NCI-H2081 treated with DMSO at 0.1 percent for 48 hours (cell line): ENCODE data around the gene SLAMF7.
"Not testable (repeated sequence)": the region's sequence is repeated elsewhere in the genome, so short reads cannot be mapped to it uniquely, and the experiment has no call there.

Experiments used
- DNase-seq: peaks from one replicate; lab custom pipeline; 2025; lab: John Stamatoyannopoulos, UW

The SLAMF7 gene

DNA sequence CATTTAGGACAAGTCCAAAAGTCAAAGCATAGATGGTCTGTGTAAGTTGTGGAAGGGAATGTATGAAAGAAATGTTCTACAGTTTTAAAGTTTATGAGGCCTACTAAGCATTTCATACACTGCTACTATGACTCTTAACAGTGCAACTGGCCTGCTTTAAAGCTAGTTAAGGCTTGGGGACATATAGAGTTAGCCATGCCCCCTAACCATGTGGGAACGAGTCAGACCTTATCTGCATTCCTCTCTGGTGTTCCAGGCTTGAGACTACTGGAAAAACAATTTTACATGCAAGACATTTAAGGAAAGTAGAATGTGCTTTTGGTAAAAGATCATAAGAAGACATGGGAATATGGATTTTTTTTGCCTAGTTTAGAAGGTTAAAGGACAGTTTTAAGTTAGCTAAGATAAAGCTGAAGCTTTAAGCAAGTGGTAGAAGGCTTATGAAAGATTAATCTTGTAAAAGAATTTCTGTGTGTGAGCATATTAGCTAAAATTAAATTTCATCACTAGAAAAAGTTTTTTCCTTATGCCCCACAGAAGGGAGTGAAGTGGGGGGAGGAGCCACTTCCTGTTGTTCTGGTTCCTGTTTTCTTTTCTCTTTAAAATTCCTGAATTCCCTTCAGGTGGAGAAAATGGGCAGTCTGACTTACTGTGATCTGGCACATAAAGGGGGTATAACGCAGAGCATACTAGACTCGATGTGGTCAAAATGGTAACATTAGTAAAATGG, 18.5 kb upstream of the SLAMF7 start:
- DNase-seq: no peak

DNA sequence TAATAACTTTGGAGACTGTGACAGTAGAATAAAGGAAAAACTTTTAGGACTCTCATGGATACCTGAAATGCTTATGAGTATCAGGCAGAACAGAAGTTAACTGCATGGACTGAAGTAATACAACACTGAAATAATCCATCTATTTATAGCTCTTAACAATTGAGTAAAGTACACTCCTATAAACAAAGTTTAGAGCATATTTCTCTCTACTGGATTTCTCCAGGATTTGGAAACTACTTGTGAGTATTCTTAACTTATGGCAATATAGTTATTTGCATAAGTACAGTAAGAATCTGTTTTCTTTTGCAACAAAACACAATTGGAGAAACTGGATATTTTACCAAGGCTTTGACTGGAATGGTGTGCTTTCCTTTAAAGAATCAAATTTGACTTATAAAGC, 17.6 kb upstream of the SLAMF7 start:
- DNase-seq: no peak

DNA sequence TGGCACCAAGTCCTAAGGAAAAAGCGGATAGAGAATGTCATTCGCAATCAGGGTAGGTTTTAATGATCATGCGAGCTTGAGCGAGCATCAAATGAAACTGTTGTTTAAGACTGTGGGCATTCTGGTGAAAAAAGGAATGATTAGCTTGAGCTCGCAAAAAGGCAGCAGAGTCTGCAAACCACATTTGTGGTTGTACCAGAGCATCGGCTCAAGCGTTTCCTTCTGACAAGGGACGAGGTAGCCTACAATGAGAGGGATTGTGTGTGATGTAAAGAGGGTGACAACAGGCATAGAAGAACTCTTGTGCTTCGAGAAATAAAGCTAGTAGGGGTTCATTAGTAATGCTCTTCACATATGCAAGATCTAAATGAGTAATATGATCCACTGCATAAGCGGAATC, 16.3 kb upstream of the SLAMF7 start:
- DNase-seq: no peak

DNA sequence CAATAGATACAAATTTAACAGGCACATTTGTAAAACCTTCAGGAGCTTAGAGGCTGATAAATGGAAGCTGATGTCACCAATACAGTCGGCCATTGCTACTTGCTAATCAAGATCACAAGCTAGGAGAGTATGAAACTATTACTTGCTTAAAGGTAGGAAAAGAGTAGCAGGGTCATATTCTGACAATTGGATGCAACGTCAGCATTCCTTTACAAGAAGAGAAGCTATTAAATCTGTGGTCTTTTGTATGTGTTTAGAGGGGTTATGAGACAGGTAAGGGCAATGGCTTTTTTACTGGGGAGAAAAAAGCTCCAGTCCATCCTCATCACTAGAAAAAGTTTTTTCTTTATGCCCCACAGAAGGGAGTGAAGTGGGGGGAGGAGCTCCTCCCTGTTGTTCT, 15.7 kb upstream of the SLAMF7 start:
- DNase-seq: no peak

DNA sequence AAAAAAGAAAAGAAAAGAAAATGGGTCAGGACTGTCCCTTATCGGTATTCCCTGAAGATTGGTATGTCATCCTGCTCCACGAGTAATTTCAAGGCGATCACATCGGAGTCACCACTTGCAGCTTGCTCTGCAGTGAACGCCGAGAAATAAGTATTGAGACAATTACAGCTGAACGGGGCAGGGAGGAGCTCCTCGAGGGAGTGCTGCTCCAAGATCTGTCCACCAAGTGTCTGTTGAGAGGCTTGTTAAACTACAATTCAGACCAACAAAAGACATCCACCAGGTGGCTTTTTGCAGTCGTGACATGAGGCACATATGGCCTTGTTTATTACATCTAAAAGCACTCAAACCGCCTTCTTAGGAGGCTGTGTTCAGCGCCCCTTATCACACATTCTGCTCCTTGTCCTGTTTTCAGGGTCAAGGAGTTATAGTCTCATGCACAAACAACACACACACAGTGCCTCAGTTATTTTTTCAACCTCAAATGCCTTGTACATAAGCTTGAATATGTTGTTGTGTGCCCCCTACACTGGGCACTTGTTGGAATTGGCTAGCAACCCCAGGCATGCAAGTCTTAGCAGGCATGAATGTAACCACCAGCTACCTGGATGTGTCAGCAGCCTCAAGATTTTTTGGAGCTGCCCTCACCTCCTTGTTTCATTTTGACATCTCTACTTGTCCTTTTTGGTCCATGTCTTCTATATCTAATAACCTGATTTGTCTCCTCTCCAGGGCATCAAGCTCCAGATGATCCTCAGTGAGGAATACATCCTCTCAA, 14.4 kb upstream of the SLAMF7 start:
- no peak for DNase-seq

DNA sequence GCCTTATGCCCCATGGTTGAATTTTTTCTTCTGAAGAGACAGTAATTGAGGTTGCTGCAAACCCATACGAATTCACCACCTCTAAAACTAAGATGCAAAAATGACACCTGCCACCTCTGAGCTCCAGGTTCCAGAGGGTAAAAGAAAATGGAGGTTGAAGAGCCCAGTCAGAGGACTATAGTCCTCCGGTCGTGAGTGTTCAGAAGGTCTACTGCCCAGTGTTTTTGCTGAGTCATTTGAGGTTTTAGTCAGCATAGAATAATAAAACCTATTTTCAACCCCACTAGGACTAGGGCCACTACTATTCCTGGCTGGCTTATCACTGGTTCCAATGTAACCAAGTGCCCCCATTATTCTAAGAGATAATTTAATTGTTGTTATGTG, 12.9 kb upstream of the SLAMF7 start:
- DNase-seq: no peak

DNA sequence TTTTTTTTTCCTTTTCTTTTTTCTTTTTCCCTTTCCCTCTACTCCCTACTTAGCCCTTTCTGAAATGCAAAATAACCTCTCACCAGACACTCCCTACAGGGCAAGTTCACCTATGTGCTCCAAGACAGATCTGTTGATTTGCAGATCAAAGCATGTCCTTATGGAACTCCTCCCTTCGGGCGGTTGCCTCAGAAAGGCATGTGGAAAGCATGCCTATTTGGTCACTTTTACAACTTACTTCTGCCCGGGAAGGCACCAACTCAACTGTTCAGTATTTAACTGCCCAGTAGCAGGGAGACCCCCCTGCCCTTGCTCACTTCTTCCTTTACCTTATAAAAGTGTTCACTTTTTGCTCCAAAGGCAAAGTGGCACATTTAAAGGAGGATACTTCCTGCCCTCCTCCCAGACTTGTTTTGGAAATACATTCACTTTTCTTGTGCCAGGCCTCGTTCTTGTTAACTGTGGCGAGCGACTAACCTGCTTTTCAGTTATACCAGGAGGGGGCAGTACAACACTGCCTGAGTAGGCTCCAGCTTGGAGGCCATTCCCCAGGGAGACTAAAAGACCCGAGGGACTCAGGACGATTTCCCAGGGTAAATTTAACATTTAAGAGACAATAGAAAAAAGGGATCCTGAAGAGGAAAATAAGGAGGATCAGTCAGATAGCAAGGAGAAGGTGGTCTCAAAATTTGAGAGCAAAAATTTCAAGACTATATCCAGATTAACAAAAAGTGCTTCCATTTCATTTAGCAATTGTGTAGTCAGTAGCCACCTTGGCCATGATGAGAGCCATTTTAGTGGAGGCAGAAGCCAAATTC, 12.3 kb upstream of the SLAMF7 start:
- DNase-seq: peak; percentile 14

DNA sequence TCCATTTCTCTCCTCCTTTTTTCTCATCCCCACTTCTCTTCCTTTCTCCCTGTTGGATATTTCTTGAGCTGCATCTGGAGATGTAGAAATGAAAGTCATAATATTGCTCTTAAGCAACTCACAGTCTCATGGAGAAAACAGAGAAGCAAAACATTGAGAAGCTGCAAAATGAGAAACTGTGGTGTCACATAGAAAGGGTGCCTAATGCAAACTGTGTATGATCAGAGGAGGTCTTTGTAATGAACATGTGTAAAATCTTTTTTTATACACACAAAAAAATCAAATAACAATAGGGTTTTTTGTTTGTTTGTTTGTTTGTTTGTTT, 11.8 kb upstream of the SLAMF7 start:
- no peak for DNase-seq

DNA sequence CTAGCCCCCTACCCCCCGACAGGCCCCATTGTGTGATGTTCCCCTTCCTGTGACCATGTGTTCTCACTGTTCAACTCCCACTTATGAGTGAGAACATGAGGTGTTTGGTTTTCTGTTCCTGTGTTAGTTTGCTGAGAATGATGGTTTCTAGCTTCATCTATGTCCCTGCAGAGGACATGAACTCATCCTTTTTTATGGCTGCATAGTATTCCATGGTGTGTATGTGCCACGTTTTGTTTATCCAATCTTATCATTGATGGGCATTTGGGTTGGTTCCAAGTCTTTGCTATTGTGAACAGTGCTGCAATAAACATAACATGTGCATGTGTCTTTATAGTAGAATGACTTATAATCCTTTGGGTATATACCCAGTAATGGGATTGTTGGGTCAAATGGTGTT, 7.5 kb upstream of the SLAMF7 start:
- not testable (repeated sequence) for DNase-seq

DNA sequence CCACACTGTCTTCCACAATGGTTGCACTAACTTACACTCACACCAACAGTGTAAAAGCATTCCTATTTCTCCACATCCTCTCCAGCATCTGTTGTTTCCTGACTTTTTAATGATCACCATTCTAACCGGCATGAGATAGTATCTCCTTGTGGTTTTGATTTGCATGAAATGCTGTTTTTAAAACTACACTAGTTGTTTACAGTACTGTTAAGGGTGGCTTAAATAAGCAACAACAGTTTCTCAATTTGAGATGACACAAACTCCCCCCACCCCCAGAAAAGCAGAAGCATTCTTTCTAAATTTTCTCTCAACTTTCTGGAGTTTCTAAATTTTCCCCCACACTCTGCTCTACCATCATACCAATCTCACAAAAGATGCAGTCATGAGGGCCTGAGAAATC, 7.1 kb upstream of the SLAMF7 start:
- DNase-seq: no peak

DNA sequence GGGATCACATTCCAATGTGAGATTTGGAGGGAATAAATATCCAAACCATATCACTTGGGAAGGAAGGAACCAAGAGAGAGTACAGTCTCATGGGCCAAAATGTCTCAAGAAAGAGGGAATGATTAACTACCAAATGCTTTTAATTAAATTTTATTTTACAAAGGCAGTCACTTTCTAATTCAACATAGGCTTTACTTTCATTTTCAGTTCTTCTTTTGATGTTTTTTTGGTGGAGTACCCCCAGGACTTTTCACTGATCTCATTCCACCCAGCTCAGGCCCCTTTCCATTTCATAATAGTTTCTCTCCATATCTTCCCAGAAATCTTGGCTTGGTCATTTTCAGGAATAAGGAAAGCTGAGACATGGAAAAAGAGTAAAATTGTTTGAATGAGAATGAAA, 5.1 kb upstream of the SLAMF7 start:
- DNase-seq: no peak

DNA sequence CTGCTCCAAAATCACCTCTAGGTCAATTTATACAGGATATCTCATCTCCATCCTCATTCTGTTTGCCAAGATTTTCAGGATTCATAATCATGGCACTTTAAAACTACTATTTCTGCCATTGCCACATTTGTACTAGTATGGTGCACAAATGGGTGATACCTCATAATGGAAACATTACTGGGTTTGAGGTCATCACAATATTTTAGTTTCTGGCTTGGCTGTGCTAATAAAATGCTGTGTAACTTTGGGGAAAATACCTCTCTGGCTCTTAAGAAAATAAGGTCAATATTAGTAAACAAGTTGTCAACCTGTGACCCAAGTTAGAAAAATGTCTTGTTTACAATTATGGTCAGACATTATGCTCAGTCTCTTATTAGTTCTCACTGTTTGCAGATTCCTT, 4.7 kb upstream of the SLAMF7 start:
- DNase-seq: no peak

DNA sequence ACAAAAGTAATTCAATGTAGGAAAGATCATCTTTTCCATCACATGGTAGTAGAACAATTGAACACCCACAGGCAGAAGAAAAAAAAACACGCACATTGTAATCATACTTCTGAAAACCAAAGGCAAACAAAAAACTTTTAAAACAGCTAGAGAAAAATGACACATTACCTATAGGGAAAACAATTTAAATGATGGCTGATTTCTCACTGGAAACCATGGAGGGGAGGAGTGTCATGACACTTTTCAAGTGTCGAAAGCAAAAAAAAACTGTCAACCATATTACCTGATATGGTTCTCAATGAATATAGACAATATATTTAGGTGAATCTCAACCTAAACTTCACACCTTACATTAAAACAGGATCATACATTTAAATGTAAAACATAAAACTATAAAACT, 776 bp upstream of the SLAMF7 start:
- no peak for DNase-seq

DNA sequence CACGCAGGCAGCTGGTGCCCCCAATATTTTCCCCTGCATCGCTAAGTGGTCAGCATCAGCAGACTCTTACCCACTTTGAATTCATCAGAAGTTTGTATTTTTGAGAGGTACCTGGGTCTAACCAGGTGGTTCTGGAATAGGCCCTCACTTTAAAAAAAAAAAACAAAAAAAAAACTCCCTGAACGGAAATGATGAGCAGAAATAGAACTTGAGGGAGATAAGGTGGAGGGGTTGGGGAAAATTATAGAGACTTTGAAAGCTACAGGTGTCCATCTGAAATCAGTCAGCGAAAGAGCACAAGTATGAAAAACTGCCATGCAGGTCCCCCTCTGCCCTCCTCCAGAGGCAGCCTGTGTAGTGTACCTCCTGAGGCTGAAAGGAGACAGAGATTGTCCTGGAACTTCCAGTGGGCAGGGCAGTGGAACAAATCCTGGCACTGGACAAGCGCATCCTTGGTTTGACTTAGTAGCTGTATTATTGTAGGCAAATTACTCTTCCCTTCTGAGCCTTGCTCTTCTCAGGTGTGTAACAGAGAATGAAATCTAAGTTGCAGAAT, 1.2 kb downstream of the SLAMF7 start:
- DNase-seq: no peak

DNA sequence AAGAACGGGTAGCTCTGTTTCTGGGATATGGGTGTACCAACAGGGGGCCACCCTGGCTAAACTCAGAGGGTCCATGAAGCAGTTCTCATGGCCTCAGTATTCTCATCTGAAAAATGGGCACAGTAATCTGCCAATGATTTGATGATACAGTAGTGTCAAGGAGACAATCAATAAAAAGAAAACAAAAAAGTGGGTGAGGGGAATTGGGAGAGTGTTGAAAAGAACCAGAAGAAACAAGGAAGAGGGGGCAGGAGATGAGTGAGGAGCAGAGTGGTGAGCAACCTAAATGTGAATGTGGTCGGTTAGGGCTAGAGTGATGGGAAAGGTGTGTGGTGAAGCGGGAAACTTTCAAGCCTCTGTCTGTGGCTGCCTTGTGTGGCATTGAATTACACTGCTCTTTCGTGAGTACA, 2.0 kb downstream of the SLAMF7 start:
- DNase-seq: no peak

DNA sequence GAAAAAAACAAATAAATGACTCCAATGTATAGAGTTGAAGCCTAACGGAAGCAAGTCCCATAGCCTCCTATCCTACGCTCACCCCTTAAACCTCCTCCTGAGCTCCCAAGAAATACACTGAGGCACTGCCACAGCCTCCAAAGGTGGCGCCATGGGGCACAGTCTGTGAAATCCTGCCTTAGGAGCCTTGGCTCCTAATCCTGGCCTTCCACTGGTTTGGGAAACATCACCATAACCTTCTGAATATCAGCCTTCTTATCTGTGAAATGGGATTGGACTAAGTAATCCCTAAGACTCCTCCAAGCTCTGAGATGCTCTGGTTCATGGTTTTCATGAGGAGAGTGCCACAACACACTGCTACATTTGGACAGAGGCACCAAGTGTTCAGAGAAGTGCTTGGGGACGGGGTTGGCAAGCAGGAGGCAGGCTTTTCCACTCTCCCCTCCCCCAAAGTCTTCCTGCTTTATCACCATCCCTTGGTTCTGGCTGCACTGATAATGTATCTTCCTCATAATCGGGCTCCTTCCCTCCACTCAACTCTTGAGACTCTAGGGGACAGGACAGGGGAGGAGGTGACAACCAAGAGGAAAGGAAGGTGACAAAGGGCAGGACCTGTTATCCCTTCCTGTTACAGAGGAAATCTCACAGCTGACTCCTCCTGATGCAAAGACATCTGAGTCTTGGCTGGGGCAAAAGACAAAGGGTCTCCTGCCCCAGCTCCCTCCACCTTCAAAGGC, 2.7 kb downstream of the SLAMF7 start:
- DNase-seq: no peak

DNA sequence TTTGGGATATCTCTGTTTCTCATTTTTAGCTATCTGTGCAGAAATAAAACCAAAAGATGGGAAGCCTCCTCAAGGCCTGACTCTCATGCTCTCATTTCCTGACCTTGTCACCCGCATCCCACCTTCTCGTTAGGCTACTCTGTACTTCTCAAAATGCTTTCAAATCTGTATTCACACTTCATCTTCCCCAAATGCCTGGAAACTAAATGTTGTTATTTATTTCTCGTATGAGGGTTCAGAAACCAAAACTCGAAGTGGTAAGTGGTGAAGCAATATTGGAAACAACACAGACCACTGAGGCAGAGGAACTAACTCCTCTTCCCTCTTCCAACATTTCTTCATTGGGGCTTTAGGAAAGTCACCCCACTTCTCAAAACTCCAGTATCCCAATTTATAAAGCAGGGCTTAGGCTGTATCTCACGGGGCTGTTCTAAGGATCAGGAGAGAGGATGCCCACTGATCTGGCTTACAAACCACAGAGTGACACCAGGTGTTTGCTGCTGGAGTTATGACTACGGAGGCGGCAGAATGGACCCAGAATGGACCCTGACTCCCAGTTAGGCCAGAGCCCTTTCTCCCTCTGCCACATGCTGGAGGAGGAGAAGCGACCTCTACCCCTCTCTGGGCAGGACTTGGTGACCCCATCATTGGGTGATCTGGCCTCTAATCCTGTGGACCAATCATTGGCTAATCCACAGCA, 3.5 kb downstream of the SLAMF7 start:
- DNase-seq: no peak

DNA sequence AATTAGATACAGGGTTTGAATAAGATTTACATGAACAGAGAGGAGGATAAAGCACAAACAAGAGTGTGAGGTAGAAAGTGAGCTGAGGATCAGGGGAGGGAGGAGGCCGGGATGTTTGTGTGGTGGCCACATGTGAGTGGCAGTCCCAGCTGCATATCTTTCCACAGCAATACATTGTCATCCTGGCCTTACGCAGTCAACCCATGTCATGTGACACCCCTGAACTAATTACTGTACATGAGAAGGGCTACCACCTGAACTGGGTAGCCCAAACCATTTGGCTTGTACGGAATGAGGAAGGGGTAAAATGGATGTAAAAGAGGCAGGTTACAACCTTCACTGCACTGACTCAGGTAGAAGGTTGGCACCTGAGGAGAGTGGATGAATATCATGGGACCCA, 4.2 kb downstream of the SLAMF7 start:
- no peak for DNase-seq

DNA sequence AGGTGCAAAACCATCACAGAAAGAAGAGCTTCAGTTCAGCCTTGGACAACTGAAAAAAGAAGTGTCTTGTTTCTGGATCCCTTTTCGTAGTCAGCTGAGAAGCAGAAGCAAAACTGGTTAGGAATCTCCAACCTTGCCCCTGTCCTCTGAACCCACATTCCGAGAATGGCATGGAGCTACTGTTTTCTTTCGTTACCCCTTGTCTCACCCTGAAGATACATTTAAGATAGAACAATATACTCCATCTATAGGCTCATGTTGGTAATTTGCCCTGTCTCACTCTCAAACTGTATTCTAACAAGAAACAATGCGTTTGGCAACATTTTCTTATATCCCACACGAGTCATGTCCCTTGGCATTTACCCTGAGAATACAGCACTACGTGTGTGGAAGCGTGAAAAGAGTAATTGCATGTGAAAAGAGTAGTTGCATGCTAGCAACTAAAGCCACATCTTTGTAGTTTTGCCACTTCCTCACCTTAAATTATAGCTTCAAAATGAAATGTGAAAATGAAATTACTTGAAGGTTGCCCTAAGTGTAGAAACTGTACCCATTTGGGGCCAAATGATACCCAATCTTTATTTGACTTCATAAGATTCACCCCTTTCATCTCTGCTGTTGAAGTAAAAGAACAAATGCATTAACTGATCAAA, 5.3 kb downstream of the SLAMF7 start:
- DNase-seq: no peak

DNA sequence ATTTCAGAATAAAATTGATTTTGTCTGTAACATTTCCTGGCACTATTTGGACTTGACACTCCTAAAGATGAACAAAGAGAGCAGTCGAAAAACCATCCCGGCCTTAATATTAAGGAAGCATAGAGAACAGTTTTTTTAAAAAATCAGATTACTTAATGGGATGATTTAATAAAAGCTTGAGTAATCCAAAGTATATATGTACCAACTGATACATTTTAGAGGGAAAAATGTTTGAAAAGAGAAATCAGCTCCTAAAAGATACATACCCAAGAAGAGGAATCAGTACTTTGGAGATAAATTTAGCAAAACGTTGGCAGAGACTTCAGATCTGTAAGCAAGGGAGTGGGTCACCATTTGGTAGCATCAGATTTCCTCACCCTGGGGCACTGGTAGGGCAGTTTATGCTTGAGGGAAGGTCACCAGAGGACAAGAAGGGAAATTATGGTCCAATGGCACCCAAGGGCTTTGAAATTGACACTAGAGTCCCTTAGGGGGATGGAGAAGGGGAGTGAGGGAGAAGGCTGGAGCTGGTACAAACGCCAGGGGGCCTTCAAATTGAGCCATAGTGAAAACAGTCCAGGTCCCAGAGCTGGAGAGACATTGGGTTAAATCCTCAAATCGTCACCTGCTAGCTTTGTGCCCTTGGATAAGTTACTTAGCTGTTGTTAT, 5.9 kb downstream of the SLAMF7 start:
- DNase-seq: no peak
